Measurements from ENCODE around the gene DYNC1LI2.
"Not testable (repeated sequence)": the region's sequence is repeated elsewhere in the genome, so short reads cannot be mapped to it uniquely, and the experiment has no call there.

Gene DYNC1LI2

GRCh38 chr16:66751303-66751991 is at the start of gene DYNC1LI2:
Gene DYNC1LI2, minus strand, starts transcription at chr16:66751609. Its CDS starts 18 bp downstream, at chr16:66751591.
- intact Hi-C loops (cut with DNase I) = loop anchor here (1.0 to 10.0 kb wide), 2 partner anchors 23 to 113 kb away; no protein-coding TSS in a partner anchor
- DNase-seq = peak; percentile 63 to 97 (median 78)

GRCh38 chr16:66800856-66801255 is 49.4 kb upstream of the DYNC1LI2 start:
- no peak for DNase-seq
- intact Hi-C loops (cut with DNase I) = no loop called here

- no peak for DNase-seq
- intact Hi-C loops (cut with DNase I) = no loop called here
These were observed 46.8 kb upstream of the DYNC1LI2 start for GRCh38 chr16:66798161-66798560.

DNA sequence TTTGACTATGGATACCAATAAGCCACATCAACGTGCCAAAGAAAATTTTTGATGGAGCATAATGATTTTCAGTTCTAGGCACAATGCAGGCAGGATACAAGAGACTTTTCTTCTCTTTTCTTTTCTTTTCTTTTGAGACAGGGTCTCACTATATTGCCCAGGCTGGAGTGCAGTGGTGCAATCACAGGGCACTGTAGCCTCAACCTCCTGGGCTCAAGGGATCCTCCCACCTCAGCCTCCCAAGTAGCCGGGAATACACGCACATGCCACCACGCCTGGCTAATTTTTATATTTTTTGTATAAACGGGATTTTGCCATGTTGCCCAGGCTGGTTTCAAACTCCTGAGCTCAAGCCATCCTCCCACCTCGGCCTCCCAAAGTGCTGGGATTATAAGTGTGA is 42.6 kb upstream of the DYNC1LI2 start:
- intact Hi-C loops (cut with DNase I); DNase-seq: not testable (repeated sequence)

GRCh38 chr16:66790130-66790733 is 38.8 kb upstream of the DYNC1LI2 start:
- DNase-seq = no peak
- intact Hi-C loops (cut with DNase I) = no loop called here

GRCh38 chr16:66787427-66787826 is 36.0 kb upstream of the DYNC1LI2 start:
- intact Hi-C loops (cut with DNase I) = no loop called here

GRCh38 chr16:66786551-66786950 is 35.1 kb upstream of the DYNC1LI2 start:
- intact Hi-C loops (cut with DNase I) = no loop called here
- DNase-seq = no peak

More at GRCh38 chr16:66787427-66787826, 36.0 kb upstream of the DYNC1LI2 start:
- DNase-seq = no peak

GRCh38 chr16:66776457-66776856 is 25.0 kb upstream of the DYNC1LI2 start:
- intact Hi-C loops (cut with DNase I) = no loop called here
- no peak for DNase-seq

DNA sequence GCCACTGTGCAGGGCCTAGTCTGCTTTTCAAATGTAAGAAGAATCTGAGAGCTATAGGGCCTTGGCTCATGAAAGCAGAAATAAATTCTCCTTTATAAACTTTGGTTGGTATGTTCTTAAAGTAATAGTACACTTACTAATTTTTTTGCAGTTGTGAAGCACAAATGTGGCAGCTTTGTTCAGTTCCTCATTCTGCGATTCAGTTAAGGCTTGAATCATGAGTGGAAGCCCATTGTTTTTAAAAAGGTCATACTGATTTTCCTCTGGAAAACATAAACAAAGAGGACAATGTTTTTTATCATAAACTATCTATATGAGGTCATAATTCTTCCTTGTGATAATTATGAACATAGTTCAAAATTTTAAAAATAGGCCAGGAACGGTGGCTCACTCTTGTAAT is 23.6 kb upstream of the DYNC1LI2 start:
- DNase-seq = no peak
- intact Hi-C loops (cut with DNase I) = no loop called here

GRCh38 chr16:66758086-66758485 is 6.7 kb upstream of the DYNC1LI2 start:
- intact Hi-C loops (cut with DNase I) = loop anchor here (10.0 kb wide), 1 partner anchor 107 kb away; no protein-coding TSS in a partner anchor
- DNase-seq = no peak

DNA sequence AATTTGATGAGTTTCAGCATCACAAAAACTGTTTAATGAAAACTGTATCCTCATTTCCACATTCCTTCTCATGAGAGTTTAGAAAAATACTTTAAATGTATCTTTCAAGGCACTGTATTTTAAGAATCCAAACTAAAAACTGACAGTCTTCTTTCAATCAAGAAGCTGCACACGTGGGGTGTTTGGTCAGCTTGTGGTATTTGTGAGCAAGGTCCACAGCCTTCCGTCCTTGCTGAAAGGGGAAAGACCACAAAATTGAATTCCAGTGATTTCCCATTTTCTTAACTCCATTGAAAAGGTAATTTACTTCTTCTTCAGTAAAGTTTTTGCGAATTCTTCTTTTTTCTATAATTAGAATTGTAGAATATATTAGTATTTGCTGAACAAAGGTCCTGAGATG is 3.4 kb upstream of the DYNC1LI2 start:
- intact Hi-C loops (cut with DNase I) = loop anchor here (10.0 kb wide), 1 partner anchor 110 kb away; no protein-coding TSS in a partner anchor
- DNase-seq = no peak

GRCh38 chr16:66754211-66754610 is 2.8 kb upstream of the DYNC1LI2 start:
- intact Hi-C loops (cut with DNase I) = loop anchor here (10.0 kb wide), 1 partner anchor 111 kb away; no protein-coding TSS in a partner anchor

DNA sequence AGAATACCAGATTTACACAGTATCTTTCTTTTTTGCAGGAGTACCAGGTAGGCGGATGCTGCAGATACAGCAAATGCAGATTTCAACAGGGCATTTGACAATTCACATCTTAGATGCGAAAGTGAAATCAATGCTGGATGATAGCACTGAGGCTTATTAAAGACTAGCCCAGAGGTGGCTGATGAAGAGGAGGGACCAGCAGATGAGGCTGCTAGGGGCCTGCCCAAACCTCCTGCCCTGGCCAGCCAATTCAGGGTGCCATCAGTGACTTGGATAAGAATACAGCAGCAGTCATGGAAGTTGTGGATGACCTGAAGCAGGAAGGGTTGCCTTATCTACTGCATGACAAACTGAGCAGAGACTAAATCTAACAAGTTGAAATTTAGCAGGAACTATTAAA is 1.5 kb upstream of the DYNC1LI2 start:
- intact Hi-C loops (cut with DNase I) = loop anchor here (10.0 kb wide), 1 partner anchor 112 kb away; no protein-coding TSS in a partner anchor
- DNase-seq = no peak

More at GRCh38 chr16:66754211-66754610, 2.8 kb upstream of the DYNC1LI2 start:
- no peak for DNase-seq

DNA sequence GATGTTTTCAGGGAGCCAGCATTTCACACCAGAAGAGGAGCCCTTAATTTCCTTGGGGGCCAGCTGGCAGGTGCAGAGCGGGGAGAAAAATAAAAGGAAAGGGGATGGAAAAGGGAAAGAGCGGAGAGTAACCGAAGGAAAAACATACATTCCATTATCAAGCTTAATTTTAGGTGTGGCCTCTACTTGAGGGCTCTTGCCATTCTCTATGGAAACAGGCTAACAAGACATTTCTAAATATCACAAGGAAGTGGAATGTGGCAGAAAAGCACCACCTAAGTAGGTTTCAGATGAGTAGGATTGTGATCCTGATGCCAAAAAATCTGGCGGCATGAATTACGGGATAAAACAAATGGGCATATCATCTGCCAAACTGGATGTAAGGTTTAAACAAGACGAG is 970 bp upstream of the DYNC1LI2 start:
- no peak for DNase-seq
- intact Hi-C loops (cut with DNase I) = loop anchor here (10.0 kb wide), 1 partner anchor 112 kb away; no protein-coding TSS in a partner anchor

GRCh38 chr16:66751992-66752322 is 548 bp upstream of the DYNC1LI2 start:
- DNase-seq = no peak
- intact Hi-C loops (cut with DNase I) = loop anchor here (1.0 to 10.0 kb wide), 2 partner anchors 24 to 113 kb away; no protein-coding TSS in a partner anchor

DNA sequence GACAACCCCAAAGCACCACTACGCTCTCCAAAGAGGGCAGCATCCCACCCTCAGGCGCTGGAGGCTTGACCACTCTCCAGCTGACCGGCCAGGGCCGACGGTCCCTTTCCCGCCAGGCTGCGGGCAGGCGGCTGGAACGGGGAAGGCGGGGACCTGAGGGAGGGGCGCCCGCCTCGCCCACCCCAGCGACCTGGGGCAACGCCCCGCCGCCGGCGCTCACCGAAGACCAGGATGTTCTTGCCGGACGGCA is 431 bp downstream of the DYNC1LI2 start:
- intact Hi-C loops (cut with DNase I) = loop anchor here (1.0 to 10.0 kb wide), 2 partner anchors 23 to 114 kb away; no protein-coding TSS in a partner anchor
- DNase-seq = no peak

DNA sequence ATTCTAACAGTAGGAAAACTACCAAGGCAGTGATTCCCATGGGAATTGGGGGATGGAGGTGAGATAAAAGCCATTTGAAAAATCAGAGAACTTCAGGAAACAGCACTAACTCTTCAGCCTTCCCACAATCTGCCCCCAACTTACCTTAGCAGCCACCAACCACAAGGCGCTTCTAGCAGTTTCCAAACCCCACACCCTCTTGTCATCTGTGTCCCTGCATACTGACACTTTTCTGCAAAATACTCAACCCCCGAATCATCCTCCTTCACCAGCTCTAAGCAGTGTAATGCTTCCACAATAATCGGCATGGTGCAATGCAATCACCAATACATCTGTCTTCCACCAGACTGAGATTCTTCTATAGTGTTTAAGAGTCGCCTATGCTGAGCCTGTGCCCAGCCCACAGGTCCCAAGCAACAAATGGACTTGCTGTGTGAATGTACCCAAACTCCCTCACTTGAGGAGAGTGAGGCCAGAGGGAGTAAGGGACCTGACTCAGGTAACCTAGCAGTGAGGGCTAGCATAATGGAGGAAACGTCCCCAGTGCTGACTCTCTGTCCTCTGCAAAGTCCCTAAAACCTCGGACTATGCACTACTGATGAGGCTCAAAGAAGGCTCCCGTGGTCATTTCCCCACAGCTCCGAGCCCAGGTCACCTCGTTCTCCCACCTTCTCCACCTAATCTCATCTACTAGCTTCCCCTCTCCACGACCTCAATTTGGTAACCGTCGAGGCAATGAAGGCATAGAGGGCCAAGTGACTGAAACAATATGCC is 943 bp downstream of the DYNC1LI2 start:
- intact Hi-C loops (cut with DNase I) = loop anchor here (1.0 to 10.0 kb wide), 2 partner anchors 22 to 114 kb away; no protein-coding TSS in a partner anchor
- DNase-seq = no peak

GRCh38 chr16:66746682-66747081 is 4.7 kb downstream of the DYNC1LI2 start:
- no peak for DNase-seq
- intact Hi-C loops (cut with DNase I) = no loop called here

DNA sequence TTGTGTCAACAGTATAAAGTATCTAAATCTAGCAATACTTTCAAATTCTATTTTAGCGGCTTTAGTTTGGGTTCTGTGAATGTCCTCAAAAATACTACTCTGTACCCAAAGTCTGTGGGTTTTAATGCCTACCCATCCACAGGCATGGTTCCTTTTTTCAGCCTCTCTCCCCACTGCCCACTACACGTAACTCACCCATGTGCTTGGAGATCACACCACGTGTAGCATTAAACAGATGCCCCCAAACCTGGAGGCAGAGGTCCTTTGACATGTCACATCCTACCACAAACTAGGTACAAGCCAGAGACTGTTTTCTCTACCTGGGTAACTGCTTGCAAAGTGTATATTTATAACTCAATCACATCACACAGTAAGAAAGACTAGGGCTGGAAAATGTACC is 5.4 kb downstream of the DYNC1LI2 start:
- intact Hi-C loops (cut with DNase I) = no loop called here
- no peak for DNase-seq

- intact Hi-C loops (cut with DNase I) = no loop called here
These were observed 9.2 kb downstream of the DYNC1LI2 start for GRCh38 chr16:66741950-66742808.

More at GRCh38 chr16:66741950-66742808, 9.2 kb downstream of the DYNC1LI2 start:
- DNase-seq = no peak

All from posterior cingulate gyrus (tissue), 11 donors.